ENCODE measurements around the gene ING5.
"Not testable (repeated sequence)": the region's sequence is repeated elsewhere in the genome, so short reads cannot be mapped to it uniquely, and the experiment has no call there.

Gene ING5

DNA sequence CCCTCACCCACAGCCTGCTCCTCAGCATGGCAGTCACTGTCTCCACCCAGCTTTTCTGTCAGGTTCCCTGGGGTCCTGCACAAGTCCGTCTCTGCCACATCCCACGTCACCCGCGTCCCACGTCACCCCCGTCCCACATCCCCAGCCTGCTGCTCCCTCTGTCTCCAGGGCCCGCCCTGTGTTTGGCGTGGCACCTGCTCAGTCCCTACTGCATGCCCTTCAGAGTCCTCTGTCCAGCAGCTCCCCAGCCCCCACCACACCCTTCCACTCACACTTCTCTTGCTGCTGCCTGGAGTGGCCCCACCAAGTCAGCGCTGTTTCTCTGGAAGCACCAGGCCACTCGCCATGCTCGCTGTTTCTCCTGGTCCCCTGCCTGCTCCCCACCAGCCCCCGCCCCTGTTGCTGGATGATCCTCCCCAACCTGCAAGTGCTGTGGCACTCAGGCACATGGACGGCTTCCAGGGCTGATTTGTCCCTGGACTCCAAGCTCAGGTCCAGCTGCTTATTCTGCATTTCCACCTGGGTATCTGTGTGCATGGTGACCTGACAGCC lies 45.6 kb upstream of the ING5 start:
- TF ChIP-seq CTCF (conservative IDR thresholded peaks at IDR 0.05; ENCODE audit: low read depth, low read length): no peak
- H3K4me3 ChIP-seq (ENCODE audit: low read length): no peak overlapping the region
- DNase-seq (ENCODE audit: low read depth): no peak

- DNase-seq (ENCODE audit: low read depth): no peak
- no peak for TF ChIP-seq CTCF (conservative IDR thresholded peaks at IDR 0.05; ENCODE audit: low read depth, low read length)
- no peak overlapping the region for H3K4me3 ChIP-seq (ENCODE audit: low read length)
These were observed 44.0 kb upstream of the ING5 start for GRCh38 chr2:241657786-241658254.

GRCh38 chr2:241658296-241658695 lies 43.5 kb upstream of the ING5 start:
- no peak overlapping the region for H3K4me3 ChIP-seq (ENCODE audit: low read length)
- no peak for TF ChIP-seq CTCF (conservative IDR thresholded peaks at IDR 0.05; ENCODE audit: low read depth, low read length)
- DNase-seq (ENCODE audit: low read depth): no peak

DNA sequence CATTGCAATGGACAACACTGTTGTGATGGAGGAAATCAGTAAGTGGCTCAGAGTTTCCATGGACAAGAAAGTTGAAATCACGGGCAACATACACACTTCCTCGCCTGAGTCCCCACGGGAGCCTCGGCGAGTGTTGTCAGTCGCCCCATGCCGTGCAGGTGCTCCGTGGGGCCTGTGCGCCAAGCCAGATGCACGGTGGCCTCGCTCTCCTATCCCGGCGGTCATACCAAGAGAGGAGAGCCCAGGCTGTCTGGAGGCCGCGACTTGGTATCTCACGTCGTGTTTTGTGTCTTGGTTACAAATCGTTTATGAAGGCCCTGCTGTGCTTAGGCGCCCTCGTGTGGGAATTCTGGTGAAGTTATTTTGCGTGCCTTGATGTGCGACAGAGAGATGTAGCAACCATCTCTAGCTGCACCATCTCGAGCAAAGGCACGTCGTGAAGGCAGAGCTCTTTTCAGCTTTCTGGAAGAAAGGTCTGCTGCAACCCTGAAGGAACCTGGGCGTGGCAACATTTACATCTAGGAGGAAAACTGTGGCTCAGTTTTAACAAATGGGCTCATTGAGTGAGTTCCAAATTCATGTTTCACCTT lies 42.6 kb upstream of the ING5 start:
- DNase-seq (ENCODE audit: low read depth): no peak
- H3K4me3 ChIP-seq (ENCODE audit: low read length): no peak overlapping the region
- TF ChIP-seq CTCF (conservative IDR thresholded peaks at IDR 0.05; ENCODE audit: low read depth, low read length): peak; percentile 77

DNA sequence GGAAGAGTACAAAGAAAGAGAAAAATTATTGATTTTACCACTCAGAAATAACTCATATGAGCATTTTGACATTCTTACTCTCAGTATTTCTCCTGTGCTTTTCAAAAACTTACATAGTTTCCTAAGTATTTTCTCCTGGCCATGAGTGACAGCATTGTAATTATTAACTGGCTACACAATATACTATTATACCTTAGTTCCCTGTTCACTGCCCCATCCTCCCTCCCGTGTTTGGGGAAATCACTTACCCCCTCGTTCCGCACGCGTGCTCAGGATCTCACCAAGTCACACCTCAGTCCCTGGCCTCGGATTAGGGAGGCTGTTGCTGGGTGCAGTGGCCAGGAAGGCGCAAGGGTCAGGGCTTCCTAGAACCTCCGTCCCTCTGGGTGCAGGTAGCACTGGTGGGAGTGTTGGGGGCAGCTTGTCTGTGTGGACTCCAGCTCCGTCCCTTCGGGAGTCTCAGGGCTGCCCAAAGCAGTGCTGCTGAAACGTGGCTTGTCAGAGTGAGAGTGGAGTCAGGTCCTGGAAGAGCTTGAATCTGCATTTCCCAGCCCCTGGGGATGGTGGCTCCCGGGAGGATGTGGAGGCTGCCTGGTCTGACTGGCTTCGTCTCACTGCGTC lies 41.1 kb upstream of the ING5 start:
- H3K4me3 ChIP-seq (ENCODE audit: low read length): no peak overlapping the region
- TF ChIP-seq CTCF (conservative IDR thresholded peaks at IDR 0.05; ENCODE audit: low read depth, low read length): no peak
- no peak for DNase-seq (ENCODE audit: low read depth)

- not testable (repeated sequence) for DNase-seq (ENCODE audit: low read depth); H3K4me3 ChIP-seq (ENCODE audit: low read length)
These were observed 39.1 kb upstream of the ING5 start for GRCh38 chr2:241662731-241663130.

DNA sequence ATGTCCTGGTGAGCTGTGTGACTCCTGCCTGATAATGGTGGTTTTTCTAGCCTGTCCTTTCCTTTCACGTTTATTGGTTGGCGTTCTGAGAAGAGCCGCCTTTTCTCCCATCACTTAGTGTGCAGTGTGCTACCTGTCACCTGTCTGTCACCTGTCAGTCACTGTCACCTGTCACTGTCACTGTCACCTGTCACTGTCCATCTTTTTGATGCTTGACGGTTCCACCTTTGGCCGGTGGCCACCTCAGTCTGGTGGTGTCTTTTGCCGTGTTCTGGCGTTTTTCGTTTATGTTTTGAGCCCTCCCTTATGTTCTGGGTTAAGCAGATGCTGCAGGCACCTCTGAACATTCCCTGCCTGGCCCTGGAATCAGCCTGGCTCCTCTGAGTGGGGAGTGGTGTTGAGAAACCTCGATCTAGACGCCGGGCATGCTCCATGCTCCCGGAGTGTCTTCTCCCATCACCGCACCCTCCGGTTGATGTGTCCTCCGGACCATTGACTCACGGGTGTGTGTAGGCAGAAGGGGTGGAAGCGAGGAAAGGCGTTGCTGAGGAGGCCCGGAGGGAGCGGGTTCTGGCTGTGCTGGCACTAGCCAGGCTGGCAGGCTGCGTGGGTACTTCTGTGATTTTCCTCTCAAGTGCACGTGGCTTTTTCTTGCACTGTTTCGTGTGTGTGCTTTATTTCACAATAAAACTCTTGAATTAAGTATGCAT lies 36.0 kb upstream of the ING5 start:
- DNase-seq (ENCODE audit: low read depth): no peak
- no peak for TF ChIP-seq CTCF (conservative IDR thresholded peaks at IDR 0.05; ENCODE audit: low read depth, low read length)
- no peak overlapping the region for H3K4me3 ChIP-seq (ENCODE audit: low read length)
